Lung microvascular endothelial cell (primary cell): ENCODE measurements around the gene SUMO1. TPM values are rescaled to one million over a fixed set of nuclear protein-coding genes. Genes with fewer than 3 reads are reported as not detected.

Source experiments
- DNase-seq, 2 donors: peaks; one replicate each; pipeline versions ENCODE4 v3.0.0 to v3.0.0-alpha.2; 2010; ENCODE audit warnings: low read depth in 2 of 2
- total RNA-seq: library from RNA; depleted of rRNA; stranded (reverse); fragments of >200 nt; gene quantifications from 2 replicates; pipeline ENCODE4 v1.2.1, GENCODE V29; 2014

SUMO1 gene
- total RNA-seq, 1 donor from 2014 or later: 96.0 TPM

GRCh38 chr2:202157211-202157990 lies 81.0 kb downstream of the SUMO1 start:
- no peak for DNase-seq

Other genes with a start within 250 kb of the SUMO1 start
- gene FZD7, start 204.7 kb downstream of the SUMO1 start, total RNA-seq: under 0.01 and 0.20 TPM in 2 replicates
- gene KIAA2012, start 165.3 kb downstream of the SUMO1 start, total RNA-seq: not detected in 2 replicates
- gene NOP58, start 27.2 kb upstream of the SUMO1 start, total RNA-seq: 26.4 and 28.3 TPM in 2 replicates
- gene BMPR2, start 137.7 kb upstream of the SUMO1 start, total RNA-seq: 34.4 and 41.7 TPM in 2 replicates